Measurements from ENCODE around the gene TMEM184C. TPM values are rescaled to one million over a fixed set of nuclear protein-coding genes. Genes with fewer than 3 reads are reported as not detected.

TMEM184C gene
- total RNA-seq, 1 experiment from 2014 or later, result 26.3 TPM

GRCh38 chr4:147635348-147635747 is 18.2 kb downstream of the TMEM184C start:
- in situ Hi-C loops (cut with HindIII; ENCODE audit: low pct_unique_long_range_greater_than_20kb, low sequenced_read_pairs), result no loop called here
- DNase-seq (ENCODE audit: low read depth, low spot score), result no peak

DNA sequence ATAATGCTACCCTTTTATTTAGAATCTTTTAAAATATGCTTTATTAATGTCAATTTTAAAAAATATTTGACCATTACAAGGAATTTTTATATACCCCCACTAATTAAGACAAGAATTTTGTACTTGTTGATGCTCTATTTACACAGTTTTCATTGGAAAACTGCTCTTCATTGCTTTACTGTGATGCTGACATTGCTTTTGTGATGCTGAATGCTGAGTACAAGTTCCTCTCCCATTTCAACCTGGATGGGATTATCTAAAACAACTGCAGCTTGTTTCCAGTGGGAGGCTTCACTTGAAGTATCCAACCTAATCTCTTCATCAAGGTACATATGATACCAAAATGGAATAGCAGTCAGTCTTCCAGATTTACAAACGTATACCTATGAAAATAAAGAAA is 21.2 kb downstream of the TMEM184C start:
- in situ Hi-C loops (cut with HindIII; ENCODE audit: low pct_unique_long_range_greater_than_20kb, low sequenced_read_pairs), result no loop called here
- no peak for DNase-seq (ENCODE audit: low read depth, low spot score)

DNA sequence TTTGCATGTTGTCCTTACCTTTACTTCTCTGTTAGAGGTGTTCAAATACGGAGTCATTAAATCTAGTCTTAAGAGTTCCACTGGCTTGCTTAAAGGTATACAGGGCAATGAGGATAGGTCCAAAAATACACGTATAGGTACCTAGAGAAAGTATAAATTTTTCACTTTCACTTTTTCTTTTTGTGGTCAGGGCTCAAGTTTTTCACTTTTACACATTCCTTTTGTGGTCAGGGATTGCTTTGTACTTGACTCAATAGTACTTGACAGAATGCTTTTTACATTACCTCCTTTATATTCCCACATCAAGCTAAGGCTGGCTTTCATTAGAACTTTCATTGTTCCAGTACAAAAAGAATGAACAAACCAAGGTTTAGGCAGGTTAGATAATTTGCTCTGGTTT is 21.7 kb downstream of the TMEM184C start:
- in situ Hi-C loops (cut with HindIII; ENCODE audit: low pct_unique_long_range_greater_than_20kb, low sequenced_read_pairs), result no loop called here
- DNase-seq (ENCODE audit: low read depth, low spot score), result no peak

- no peak for DNase-seq (ENCODE audit: low read depth, low spot score)
- in situ Hi-C loops (cut with HindIII; ENCODE audit: low pct_unique_long_range_greater_than_20kb, low sequenced_read_pairs), result no loop called here
These were observed 22.2 kb downstream of the TMEM184C start for GRCh38 chr4:147639388-147639787.

- in situ Hi-C loops (cut with HindIII; ENCODE audit: low pct_unique_long_range_greater_than_20kb, low sequenced_read_pairs), result no loop called here
- DNase-seq (ENCODE audit: low read depth, low spot score), result no peak
These were observed 23.1 kb downstream of the TMEM184C start for GRCh38 chr4:147640331-147640730.

DNA sequence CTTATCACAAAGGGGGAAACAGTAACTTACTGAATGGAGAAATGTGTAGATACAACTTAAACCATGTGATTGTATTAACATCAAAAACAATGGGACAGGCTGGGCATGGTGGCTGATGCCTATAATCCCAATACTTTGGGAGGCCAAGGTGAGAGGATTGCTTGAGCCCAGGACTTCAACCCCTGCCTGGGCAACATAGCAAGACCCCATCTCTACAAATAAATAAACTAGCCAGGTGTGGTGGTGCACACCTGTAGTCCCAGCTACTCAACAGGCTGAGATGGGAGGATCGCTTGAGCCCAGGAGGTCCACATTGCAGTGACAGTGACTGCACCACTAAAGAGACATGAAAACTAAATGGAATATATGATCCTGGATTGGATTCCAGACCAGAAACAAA is 26.4 kb downstream of the TMEM184C start:
- in situ Hi-C loops (cut with HindIII; ENCODE audit: low pct_unique_long_range_greater_than_20kb, low sequenced_read_pairs), result no loop called here
- DNase-seq (ENCODE audit: low read depth, low spot score), result no peak

GRCh38 chr4:147644471-147644870 is 27.3 kb downstream of the TMEM184C start:
- in situ Hi-C loops (cut with HindIII; ENCODE audit: low pct_unique_long_range_greater_than_20kb, low sequenced_read_pairs), result no loop called here
- DNase-seq (ENCODE audit: low read depth, low spot score), result no peak

GRCh38 chr4:147645099-147645498 is 27.9 kb downstream of the TMEM184C start:
- in situ Hi-C loops (cut with HindIII; ENCODE audit: low pct_unique_long_range_greater_than_20kb, low sequenced_read_pairs), result no loop called here

GRCh38 chr4:147648656-147649055 is 31.5 kb downstream of the TMEM184C start:
- DNase-seq (ENCODE audit: low read depth, low spot score), result no peak
- in situ Hi-C loops (cut with HindIII; ENCODE audit: low pct_unique_long_range_greater_than_20kb, low sequenced_read_pairs), result no loop called here

More at GRCh38 chr4:147645099-147645498, 27.9 kb downstream of the TMEM184C start:
- DNase-seq (ENCODE audit: low read depth, low spot score), result no peak

GRCh38 chr4:147651563-147651962 is 34.4 kb downstream of the TMEM184C start:
- in situ Hi-C loops (cut with HindIII; ENCODE audit: low pct_unique_long_range_greater_than_20kb, low sequenced_read_pairs), result no loop called here
- DNase-seq (ENCODE audit: low read depth, low spot score), result no peak

GRCh38 chr4:147655639-147656038 is 38.4 kb downstream of the TMEM184C start:
- in situ Hi-C loops (cut with HindIII; ENCODE audit: low pct_unique_long_range_greater_than_20kb, low sequenced_read_pairs), result no loop called here
- DNase-seq (ENCODE audit: low read depth, low spot score), result no peak

GRCh38 chr4:147658501-147658900 is 41.3 kb downstream of the TMEM184C start:
- in situ Hi-C loops (cut with HindIII; ENCODE audit: low pct_unique_long_range_greater_than_20kb, low sequenced_read_pairs), result no loop called here

GRCh38 chr4:147674073-147674472 is 56.9 kb downstream of the TMEM184C start:
- DNase-seq (ENCODE audit: low read depth, low spot score), result no peak
- in situ Hi-C loops (cut with HindIII; ENCODE audit: low pct_unique_long_range_greater_than_20kb, low sequenced_read_pairs), result no loop called here

More at GRCh38 chr4:147658501-147658900, 41.3 kb downstream of the TMEM184C start:
- no peak for DNase-seq (ENCODE audit: low read depth, low spot score)

DNA sequence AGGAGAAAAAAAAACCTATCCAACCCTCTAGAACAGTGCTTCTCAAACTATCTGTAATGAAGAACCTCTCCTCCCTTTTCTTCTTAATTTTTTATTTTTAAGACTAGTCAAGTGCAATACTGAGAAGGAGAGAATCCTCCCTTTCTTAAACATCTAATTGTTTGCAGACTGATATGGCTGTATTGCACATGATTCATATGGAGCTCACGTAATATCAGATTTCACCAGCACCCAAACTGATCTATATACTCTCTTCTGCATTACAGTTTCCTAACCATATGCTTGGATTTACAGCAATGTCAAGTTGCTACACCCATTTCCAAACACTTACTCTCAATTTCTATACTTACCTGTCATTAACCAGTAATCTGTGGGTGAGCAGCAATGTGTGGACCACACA is 57.3 kb downstream of the TMEM184C start:
- no peak for DNase-seq (ENCODE audit: low read depth, low spot score)
- in situ Hi-C loops (cut with HindIII; ENCODE audit: low pct_unique_long_range_greater_than_20kb, low sequenced_read_pairs), result no loop called here

DNA sequence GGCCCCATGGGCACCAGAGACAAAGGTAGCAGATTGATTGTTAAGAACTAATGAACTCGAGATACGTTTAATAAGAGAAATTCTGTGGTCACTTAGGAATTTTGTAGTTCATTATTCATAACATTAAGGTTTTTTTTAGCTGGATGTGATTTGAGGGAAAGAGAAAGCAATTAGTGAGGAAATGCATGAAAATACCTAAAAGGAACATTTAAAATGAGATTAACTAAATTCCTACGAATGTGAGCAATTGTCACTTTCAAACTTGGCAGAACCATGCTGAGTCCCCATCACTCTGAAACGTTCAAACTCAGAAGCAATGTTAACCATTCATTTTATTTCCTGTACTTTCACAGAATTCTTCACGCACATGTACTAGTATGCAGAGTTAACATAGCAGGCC is 60.9 kb downstream of the TMEM184C start:
- in situ Hi-C loops (cut with HindIII; ENCODE audit: low pct_unique_long_range_greater_than_20kb, low sequenced_read_pairs), result no loop called here
- no peak for DNase-seq (ENCODE audit: low read depth, low spot score)

- in situ Hi-C loops (cut with HindIII; ENCODE audit: low pct_unique_long_range_greater_than_20kb, low sequenced_read_pairs), result no loop called here
- DNase-seq (ENCODE audit: low read depth, low spot score), result peak; percentile 8
These were observed 61.8 kb downstream of the TMEM184C start for GRCh38 chr4:147678796-147679549.

- in situ Hi-C loops (cut with HindIII; ENCODE audit: low pct_unique_long_range_greater_than_20kb, low sequenced_read_pairs), result no loop called here
These were observed 65.6 kb downstream of the TMEM184C start for GRCh38 chr4:147682755-147683154.

DNA sequence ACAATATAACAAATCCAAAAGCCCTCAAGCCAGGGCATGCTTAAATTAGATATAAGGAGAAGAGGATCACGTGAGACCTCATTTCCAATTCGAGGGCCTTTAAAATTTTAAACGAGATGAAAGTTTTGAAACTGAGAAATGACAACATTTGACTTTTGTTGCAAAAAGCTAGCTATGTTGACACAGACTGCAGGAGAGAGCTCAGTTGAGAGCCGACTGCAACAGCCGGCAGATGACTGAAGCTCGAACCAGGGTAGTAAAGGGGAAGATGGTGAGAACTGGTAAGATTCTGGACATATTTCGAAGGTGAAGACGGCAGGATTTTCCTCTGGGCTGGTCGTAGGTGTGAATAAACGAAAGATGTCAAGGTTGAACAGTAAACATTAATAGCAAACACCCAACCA is 66.0 kb downstream of the TMEM184C start:
- in situ Hi-C loops (cut with HindIII; ENCODE audit: low pct_unique_long_range_greater_than_20kb, low sequenced_read_pairs), result no loop called here
- DNase-seq (ENCODE audit: low read depth, low spot score), result no peak

More at GRCh38 chr4:147682755-147683154, 65.6 kb downstream of the TMEM184C start:
- peak; percentile 6 for DNase-seq (ENCODE audit: low read depth, low spot score)
